GM12872 (cell line): ENCODE data around the gene RGS21.
A peak's percentile ranks its signal among the peaks of the same experiment; 100 is the strongest.

Experiments
- CTCF ChIP-seq: IDR thresholded peaks from 3 replicates; pipeline ENCODE4 v1.5.1; 2011; ENCODE audit warnings: low read depth, mild to moderate bottlenecking, low read length, moderate library complexity; ENCODE audit not compliant: insufficient read depth

The RGS21 gene

GRCh38 chr1:192378878-192379277 lies 62.1 kb downstream of the RGS21 start:
- TF ChIP-seq CTCF, result no peak

GRCh38 chr1:192379554-192379953 lies 62.8 kb downstream of the RGS21 start:
- no peak for TF ChIP-seq CTCF

- peak; percentile 32; the same call in 2 of the 3 replicates for TF ChIP-seq CTCF
These were observed 66.0 kb downstream of the RGS21 start for GRCh38 chr1:192382758-192383157.

- TF ChIP-seq CTCF, result no peak
These were observed 69.4 kb downstream of the RGS21 start for GRCh38 chr1:192386051-192386650.

GRCh38 chr1:192395211-192395610 lies 78.4 kb downstream of the RGS21 start:
- TF ChIP-seq CTCF, result no peak

- no peak for TF ChIP-seq CTCF
These were observed 79.1 kb downstream of the RGS21 start for GRCh38 chr1:192395895-192396294.

- TF ChIP-seq CTCF, result no peak
These were observed 82.4 kb downstream of the RGS21 start for GRCh38 chr1:192399161-192399560.
